ENCODE measurements around the gene SIRT7. TPM values are rescaled to one million over a fixed set of nuclear protein-coding genes. Genes with fewer than 3 reads are reported as not detected.
A peak's percentile ranks its signal among the peaks of the same experiment; 100 is the strongest.

SIRT7 gene
- total RNA-seq, 1 donor from 2014 or later = 20.9 TPM

- no peak for TF ChIP-seq CTCF (IDR thresholded peaks at IDR 0.05)
- H3K36me3 Mint-ChIP-seq (ENCODE audit: unreplicated experiment) = peaks cover 18% of the 10 kb centered on the region
- no peak overlapping the region for H3K27ac Mint-ChIP-seq (ENCODE audit: unreplicated experiment)
- H3K27me3 Mint-ChIP-seq (ENCODE audit: unreplicated experiment) = no peaks in the 10 kb centered on the region
- H3K4me1 Mint-ChIP-seq (ENCODE audit: unreplicated experiment) = peaks cover 9% of the 10 kb centered on the region
- H3K4me3 Mint-ChIP-seq (ENCODE audit: unreplicated experiment) = peak overlapping the region; percentile 78
- DNase-seq (ENCODE audit: extremely low spot score, unreplicated experiment) = no peak
- no peaks in the 10 kb centered on the region for H3K9me3 Mint-ChIP-seq (ENCODE audit: unreplicated experiment)
Measured at GRCh38 chr17:81910840-81911276, 7.1 kb downstream of the SIRT7 start.

GRCh38 chr17:81909966-81910839 lies 7.8 kb downstream of the SIRT7 start:
- Mint-ChIP-seq H3K27me3 (ENCODE audit: unreplicated experiment) (no peaks in the 10 kb centered on the region), H3K27ac (ENCODE audit: unreplicated experiment) (peak overlapping the region; percentile 27), H3K4me1 (ENCODE audit: unreplicated experiment) (peaks cover 9% of the 10 kb centered on the region), H3K36me3 (ENCODE audit: unreplicated experiment) (peaks cover 16% of the 10 kb centered on the region), H3K9me3 (ENCODE audit: unreplicated experiment) (no peaks in the 10 kb centered on the region), H3K4me3 (ENCODE audit: unreplicated experiment) (peak overlapping the region; percentile 78)
- no peak for DNase-seq (ENCODE audit: extremely low spot score, unreplicated experiment)
- TF ChIP-seq CTCF (IDR thresholded peaks at IDR 0.05) = no peak

GRCh38 chr17:81909231-81909630 lies 8.7 kb downstream of the SIRT7 start:
- no peak overlapping the region for H3K27ac Mint-ChIP-seq (ENCODE audit: unreplicated experiment)

GRCh38 chr17:81908793-81909192 lies 9.2 kb downstream of the SIRT7 start:
- peaks cover 9% of the 10 kb centered on the region for H3K4me1 Mint-ChIP-seq (ENCODE audit: unreplicated experiment)
- no peak overlapping the region for H3K27ac Mint-ChIP-seq (ENCODE audit: unreplicated experiment)
- H3K4me3 Mint-ChIP-seq (ENCODE audit: unreplicated experiment) = no peak overlapping the region
- H3K36me3 Mint-ChIP-seq (ENCODE audit: unreplicated experiment) = peaks cover 17% of the 10 kb centered on the region
- H3K27me3 Mint-ChIP-seq (ENCODE audit: unreplicated experiment) = no peaks in the 10 kb centered on the region
- H3K9me3 Mint-ChIP-seq (ENCODE audit: unreplicated experiment) = no peaks in the 10 kb centered on the region
- no peak for TF ChIP-seq CTCF (IDR thresholded peaks at IDR 0.05)
- no peak for DNase-seq (ENCODE audit: extremely low spot score, unreplicated experiment)

More at GRCh38 chr17:81909231-81909630, 8.7 kb downstream of the SIRT7 start:
- no peaks in the 10 kb centered on the region for H3K9me3 Mint-ChIP-seq (ENCODE audit: unreplicated experiment)
- no peak for TF ChIP-seq CTCF (IDR thresholded peaks at IDR 0.05)
- DNase-seq (ENCODE audit: extremely low spot score, unreplicated experiment) = no peak
- H3K4me3 Mint-ChIP-seq (ENCODE audit: unreplicated experiment) = no peak overlapping the region
- no peaks in the 10 kb centered on the region for H3K27me3 Mint-ChIP-seq (ENCODE audit: unreplicated experiment)
- peaks cover 9% of the 10 kb centered on the region for H3K4me1 Mint-ChIP-seq (ENCODE audit: unreplicated experiment)
- H3K36me3 Mint-ChIP-seq (ENCODE audit: unreplicated experiment) = peaks cover 14% of the 10 kb centered on the region
